Activated T-cell treated with anti-CD3 and anti-CD28 coated beads, Interleukin-2, amount 50 U/mL, for 72 hours (primary cell): ENCODE measurements around the gene AHRR. TPM values are rescaled to one million over a fixed set of nuclear protein-coding genes. Genes with fewer than 3 reads are reported as not detected.
"Not testable (repeated sequence)": the region's sequence is repeated elsewhere in the genome, so short reads cannot be mapped to it uniquely, and the experiment has no call there.

ENCODE experiments used
- ATAC-seq, 2 donors: fragments of 150-1000 bp; cut with Tn5 transposase; replicated peaks in 1 of 2; 2 replicates each; pipeline ENCODE4 v1.10.0; 2021; ENCODE audit warnings: moderate library complexity in 2 of 2, mild to moderate bottlenecking in 1 of 2
- DNase-seq, 2 donors: peaks; one replicate each; pipeline ENCODE4 v3.0.0; 2021 to 2022; ENCODE audit warnings: mixed read lengths in 1 of 2
- H3K27ac Mint-ChIP-seq: one replicate; pipeline ENCODE4 v1.8.0; 2022; ENCODE audit warnings: mild to moderate bottlenecking, moderate library complexity, mixed read lengths
- H3K27me3 Mint-ChIP-seq: one replicate; pipeline ENCODE4 v1.8.0; 2022; ENCODE audit warnings: low read depth, mixed read lengths
- H3K36me3 Mint-ChIP-seq, 2 donors: one replicate each; pipeline ENCODE4 v1.8.0; 2022; ENCODE audit warnings: mixed read lengths in 2 of 2, mild to moderate bottlenecking in 1 of 2; ENCODE audit not compliant: insufficient read depth in 2 of 2
- H3K4me1 Mint-ChIP-seq: one replicate; pipeline ENCODE4 v1.8.0; 2022; ENCODE audit warnings: low read depth, mixed read lengths
- H3K4me3 Mint-ChIP-seq, 2 donors: one replicate each; pipeline ENCODE4 v1.8.0; 2022; ENCODE audit warnings: mild to moderate bottlenecking in 2 of 2, mixed read lengths in 2 of 2, moderate library complexity in 2 of 2
- H3K9me3 Mint-ChIP-seq, 2 donors: one replicate each; pipeline ENCODE4 v1.8.0; 2022; ENCODE audit warnings: mixed read lengths in 2 of 2
- total RNA-seq, 2 donors: library from RNA; stranded (reverse); gene quantifications; one replicate each; pipeline ENCODE4 v1.2.3, GENCODE V29; 2022

Gene AHRR
- total RNA-seq, 2 donors from 2014 or later, result 56.0 to 82.2 TPM

GRCh38 chr5:380701-381309 lies 59.3 kb downstream of the AHRR start:
- H3K27me3 Mint-ChIP-seq, result no peaks in the 10 kb centered on the region
- H3K4me1 Mint-ChIP-seq, result peaks cover 77% of the 10 kb centered on the region
- H3K36me3 Mint-ChIP-seq, result peaks cover 25 to 67% of the 10 kb centered on the region in 2 donors
- ATAC-seq, result no peak
- no peak for DNase-seq
- H3K9me3 Mint-ChIP-seq, result peaks cover 5 to 11% of the 10 kb centered on the region in 2 donors
- no peak overlapping the region for H3K27ac Mint-ChIP-seq
- H3K4me3 Mint-ChIP-seq, result peak overlapping the region in 1 of 2 donors; percentile 36

GRCh38 chr5:383066-383465 lies 61.6 kb downstream of the AHRR start:
- Mint-ChIP-seq H3K4me3 (no peak overlapping the region), H3K27me3 (no peaks in the 10 kb centered on the region), H3K9me3 (peaks cover 5 to 15% of the 10 kb centered on the region in 2 donors), H3K27ac (no peak overlapping the region), H3K4me1 (peaks cover 55% of the 10 kb centered on the region), H3K36me3 (peaks cover 34 to 74% of the 10 kb centered on the region in 2 donors)
- DNase-seq, result no peak
- no peak for ATAC-seq

GRCh38 chr5:383621-384020 lies 62.1 kb downstream of the AHRR start:
- Mint-ChIP-seq H3K36me3 (peaks cover 34 to 75% of the 10 kb centered on the region in 2 donors), H3K27ac (no peak overlapping the region), H3K9me3 (peaks cover 5 to 15% of the 10 kb centered on the region in 2 donors), H3K4me3 (no peak overlapping the region), H3K27me3 (no peaks in the 10 kb centered on the region), H3K4me1 (peaks cover 49% of the 10 kb centered on the region)
- ATAC-seq, result no peak
- no peak for DNase-seq

GRCh38 chr5:384576-384975 lies 63.1 kb downstream of the AHRR start:
- not testable (repeated sequence) for DNase-seq, H3K27me3 Mint-ChIP-seq, ATAC-seq, H3K4me3 Mint-ChIP-seq, H3K27ac Mint-ChIP-seq
- Mint-ChIP-seq H3K4me1 (peaks cover 45% of the 10 kb centered on the region), H3K9me3 (peaks cover 5 to 15% of the 10 kb centered on the region in 2 donors), H3K36me3 (peaks cover 34 to 71% of the 10 kb centered on the region in 2 donors)

GRCh38 chr5:385321-385720 lies 63.8 kb downstream of the AHRR start:
- peaks cover 36 to 74% of the 10 kb centered on the region in 2 donors for H3K36me3 Mint-ChIP-seq
- H3K27ac Mint-ChIP-seq, result no peak overlapping the region
- H3K27me3 Mint-ChIP-seq, result no peaks in the 10 kb centered on the region
- H3K4me3 Mint-ChIP-seq, result no peak overlapping the region
- H3K4me1 Mint-ChIP-seq, result peaks cover 45% of the 10 kb centered on the region
- peaks cover 5 to 15% of the 10 kb centered on the region in 2 donors for H3K9me3 Mint-ChIP-seq
- DNase-seq, result no peak
- ATAC-seq, result no peak

GRCh38 chr5:386432-387341 lies 65.2 kb downstream of the AHRR start:
- H3K9me3 Mint-ChIP-seq, result peaks cover 5 to 12% of the 10 kb centered on the region in 2 donors
- ATAC-seq, result no peak
- peaks cover 31 to 61% of the 10 kb centered on the region in 2 donors for H3K36me3 Mint-ChIP-seq
- no peaks in the 10 kb centered on the region for H3K27me3 Mint-ChIP-seq
- H3K27ac Mint-ChIP-seq, result no peak overlapping the region
- peaks cover 42% of the 10 kb centered on the region for H3K4me1 Mint-ChIP-seq
- no peak for DNase-seq
- H3K4me3 Mint-ChIP-seq, result no peak overlapping the region

GRCh38 chr5:387491-388265 lies 66.2 kb downstream of the AHRR start:
- ATAC-seq (no peak), DNase-seq (no peak)
- Mint-ChIP-seq H3K9me3 (peaks cover 5 to 8% of the 10 kb centered on the region in 2 donors), H3K27me3 (no peaks in the 10 kb centered on the region), H3K27ac (no peak overlapping the region), H3K4me1 (peaks cover 37% of the 10 kb centered on the region), H3K4me3 (no peak overlapping the region), H3K36me3 (peaks cover 22 to 51% of the 10 kb centered on the region in 2 donors)

- Mint-ChIP-seq H3K4me3 (no peak overlapping the region), H3K36me3 (peaks cover 23 to 49% of the 10 kb centered on the region in 2 donors), H3K27me3 (no peaks in the 10 kb centered on the region), H3K4me1 (peaks cover 37% of the 10 kb centered on the region), H3K9me3 (peaks cover 5 to 6% of the 10 kb centered on the region in 2 donors), H3K27ac (no peak overlapping the region)
- no peak for ATAC-seq
- DNase-seq, result no peak
Measured at GRCh38 chr5:388266-389196, 67.0 kb downstream of the AHRR start.

GRCh38 chr5:389197-389821 lies 67.8 kb downstream of the AHRR start:
- Mint-ChIP-seq H3K9me3 (peaks cover 4 to 5% of the 10 kb centered on the region in 2 donors), H3K4me3 (no peak overlapping the region), H3K4me1 (peaks cover 41% of the 10 kb centered on the region), H3K36me3 (peaks cover 21 to 45% of the 10 kb centered on the region in 2 donors), H3K27ac (no peak overlapping the region), H3K27me3 (no peaks in the 10 kb centered on the region)
- ATAC-seq (no peak), DNase-seq (no peak)

GRCh38 chr5:389891-390622 lies 68.5 kb downstream of the AHRR start:
- Mint-ChIP-seq H3K27ac (peak overlapping the region; percentile 7), H3K36me3 (peaks cover 21 to 37% of the 10 kb centered on the region in 2 donors), H3K27me3 (no peaks in the 10 kb centered on the region), H3K4me3 (peak overlapping the region; percentile 9 to 76), H3K9me3 (peaks cover 4 to 5% of the 10 kb centered on the region in 2 donors), H3K4me1 (peaks cover 43% of the 10 kb centered on the region)
- ATAC-seq (no peak), DNase-seq (no peak)
